GM23338 (cell line): ENCODE results near the gene KLK12. TPM values are rescaled to one million over a fixed set of nuclear protein-coding genes. Genes with fewer than 3 reads are reported as not detected.
A peak's percentile ranks its signal among the peaks of the same experiment; 100 is the strongest.

Source experiments
- ATAC-seq: fragments of 200-7000 bp; cut with Tn5 transposase; 3 replicates; pipeline ENCODE4 v1.9.1; 2020
- DNase-seq: peaks from one replicate; pipeline ENCODE4 v3.0.0-alpha.2; 2015; ENCODE audit warnings: low spot score
- H2AFZ ChIP-seq: fragments of 200-600 bp; sonication (generic); 2 replicates; pipeline ENCODE4 v1.8.0; 2016; ENCODE audit warnings: antibody characterized with exemption, mild to moderate bottlenecking, moderate library complexity
- H3F3A ChIP-seq: fragments of 200-600 bp; sonication (generic); replicated peaks from 2 replicates; pipeline ENCODE4 v1.8.0; 2017; ENCODE audit warnings: antibody characterized with exemption, mixed run types, low read depth
- H3K27ac ChIP-seq: fragments of 200-600 bp; sonication (generic); 2 replicates; pipeline ENCODE4 v1.6.1; 2016; ENCODE audit warnings: low read depth
- H3K27me3 ChIP-seq: fragments of 200-600 bp; sonication (generic); 2 replicates; pipeline ENCODE4 v1.8.0; 2016; ENCODE audit warnings: mild to moderate bottlenecking, mixed run types, moderate library complexity; ENCODE audit not compliant: insufficient read depth
- H3K36me3 ChIP-seq: fragments of 200-600 bp; sonication (generic); 2 replicates; pipeline ENCODE4 v1.8.0; 2016; ENCODE audit warnings: mild to moderate bottlenecking; ENCODE audit not compliant: insufficient read depth
- H3K4me1 ChIP-seq: fragments of 200-600 bp; sonication (generic); 2 replicates; pipeline ENCODE4 v1.8.0; 2016; ENCODE audit warnings: mild to moderate bottlenecking, moderate library complexity; ENCODE audit not compliant: insufficient read depth
- H3K4me2 ChIP-seq: fragments of 200-600 bp; sonication (generic); 2 replicates; pipeline ENCODE4 v1.7.1; 2017; ENCODE audit warnings: mixed run types
- H3K4me3 ChIP-seq: fragments of 200-600 bp; sonication (generic); 2 replicates; pipeline ENCODE4 v1.6.1; 2016; ENCODE audit warnings: mixed run types
- H3K79me2 ChIP-seq: fragments of 200-600 bp; sonication (generic); replicated peaks from 2 replicates; pipeline ENCODE4 v1.8.0; 2017; ENCODE audit warnings: mild to moderate bottlenecking; ENCODE audit not compliant: insufficient read depth
- H3K9me2 ChIP-seq: fragments of 200-600 bp; sonication (generic); 2 replicates; pipeline ENCODE4 v1.8.0; 2017; ENCODE audit not compliant: insufficient read depth
- H4K20me1 ChIP-seq: fragments of 200-600 bp; sonication (generic); replicated peaks from 2 replicates; pipeline ENCODE4 v1.8.0; 2017; ENCODE audit warnings: mild to moderate bottlenecking; ENCODE audit not compliant: insufficient read depth
- H3K27ac Mint-ChIP-seq: 2 replicates; pipeline ENCODE4 v1.8.0; 2020; ENCODE audit warnings: inconsistent platforms, mild to moderate bottlenecking, moderate library complexity, mixed read lengths
- H3K27me3 Mint-ChIP-seq: 3 replicates; pipeline ENCODE4 v1.8.0; 2022; ENCODE audit warnings: low read depth, mild to moderate bottlenecking, moderate library complexity, mixed read lengths, inconsistent platforms; ENCODE audit not compliant: insufficient read depth, poor library complexity
- H3K36me3 Mint-ChIP-seq: 3 replicates; pipeline ENCODE4 v1.8.0; 2021; ENCODE audit warnings: low read depth, mild to moderate bottlenecking, inconsistent platforms, moderate library complexity, mixed read lengths
- H3K4me1 Mint-ChIP-seq: 3 replicates; pipeline ENCODE4 v1.8.0; 2020; ENCODE audit warnings: mild to moderate bottlenecking, inconsistent platforms, mixed read lengths
- H3K4me3 Mint-ChIP-seq: 3 replicates; pipeline ENCODE4 v1.8.0; 2021; ENCODE audit warnings: moderate library complexity, mild to moderate bottlenecking, inconsistent platforms, mixed read lengths
- H3K9me3 Mint-ChIP-seq: 3 replicates; pipeline ENCODE4 v1.8.0; 2020; ENCODE audit warnings: moderate library complexity, mild to moderate bottlenecking, inconsistent platforms, mixed read lengths
- CREB1 ChIP-seq: fragments of 250-450 bp; sonication (Bioruptor Pico); IDR thresholded peaks from 2 replicates; pipeline ENCODE4 v1.5.0; 2020; ENCODE audit warnings: low read depth, mild to moderate bottlenecking, moderate library complexity
- ETS1 ChIP-seq: IDR thresholded peaks from 2 replicates; pipeline ENCODE4 v1.6.1; 2016; ENCODE audit warnings: antibody characterized with exemption
- EZH2 ChIP-seq: fragments of 200-600 bp; sonication (generic); IDR thresholded peaks from one replicate; pipeline ENCODE4 v1.8.0; 2017; ENCODE audit warnings: antibody characterized with exemption, mild to moderate bottlenecking, low read depth; ENCODE audit not compliant: unreplicated experiment
- EZH2phosphoT487 ChIP-seq: fragments of 200-600 bp; sonication (generic); IDR thresholded peaks from one replicate; pipeline ENCODE4 v1.8.1; 2018; ENCODE audit warnings: antibody characterized with exemption; ENCODE audit not compliant: unreplicated experiment
- JUNB ChIP-seq: IDR thresholded peaks from one replicate; pipeline ENCODE4 v1.6.1; 2016; ENCODE audit warnings: antibody characterized with exemption; ENCODE audit not compliant: unreplicated experiment
- NANOG ChIP-seq: IDR thresholded peaks from 2 replicates; pipeline ENCODE4 v1.6.1; 2016; ENCODE audit warnings: antibody characterized with exemption, borderline replicate concordance
- POLR2AphosphoS5 ChIP-seq: IDR thresholded peaks from 2 replicates; pipeline ENCODE4 v1.6.1; 2016; ENCODE audit warnings: antibody characterized with exemption, low read depth
- REST ChIP-seq: IDR thresholded peaks from one replicate; pipeline ENCODE4 v1.6.1; 2018; ENCODE audit warnings: antibody characterized with exemption; ENCODE audit not compliant: unreplicated experiment
- ZNF114 ChIP-seq: fragments of 250-450 bp; sonication (Bioruptor Pico); IDR thresholded peaks from 2 replicates; pipeline ENCODE4 v1.5.0; 2020; ENCODE audit warnings: mild to moderate bottlenecking, moderate library complexity
- ZNF331 ChIP-seq: fragments of 250-450 bp; sonication (Bioruptor Pico); IDR thresholded peaks from 2 replicates; pipeline ENCODE4 v1.5.0; 2020; ENCODE audit warnings: low read depth, mild to moderate bottlenecking, moderate library complexity
- ZNF462 ChIP-seq: fragments of 250-450 bp; sonication (Bioruptor Pico); IDR thresholded peaks from 2 replicates; pipeline ENCODE4 v1.5.0; 2020; ENCODE audit warnings: mild to moderate bottlenecking, moderate library complexity
- polyA plus RNA-seq: library from polyadenylated mRNA; unstranded; fragments of >200 nt; fragmentation: Nextera tagmentation; extraction: Ambion mirVana; gene quantifications from 2 replicates; pipeline ENCODE4 v1.2.1, GENCODE V29; 2016
- total RNA-seq: library from RNA; depleted of rRNA; stranded (reverse); fragments of >200 nt; shearing (Covaris generic); gene quantifications from 2 replicates; pipeline ENCODE4 v1.2.3, GENCODE V29; 2014

Gene KLK12
- total and polyA plus RNA-seq, 2 experiments from 2014 or later = not detected

- TF ChIP-seq REST = no peak
Measured at GRCh38 chr19:50981587-50982146, 53.1 kb downstream of the KLK12 start (continued).

- Mint-ChIP-seq H3K36me3 (no peaks in the 10 kb centered on the region; the same call in 2 of the 3 replicates), H3K4me1 (peaks cover 30% of the 10 kb centered on the region), H3K27me3 (peaks cover 3% of the 10 kb centered on the region), H3K4me3 (no peak overlapping the region), H3K9me3 (peaks cover 2% of the 10 kb centered on the region; the same call in 2 of the 3 replicates), H3K27ac (no peak overlapping the region)
- Histone ChIP-seq H3K9me2 (no peaks in the 10 kb centered on the region), H4K20me1 (no peaks in the 10 kb centered on the region), H3K36me3 (no peaks in the 10 kb centered on the region), H3K4me3 (no peak overlapping the region), H3F3A (no peaks in the 10 kb centered on the region), H3K79me2 (no peaks in the 10 kb centered on the region), H2AFZ (no peak overlapping the region), H3K27ac (no peak overlapping the region), H3K4me2 (no peak overlapping the region), H3K4me1 (peaks cover 16% of the 10 kb centered on the region), H3K27me3 (peaks cover 18% of the 10 kb centered on the region)
- ATAC-seq = no peak
- peak; percentile 26 for DNase-seq
- TF ChIP-seq CREB1 = no peak
- no peak for TF ChIP-seq EZH2
- TF ChIP-seq ZNF331 (CRISPR knock-in tag) = no peak
- no peak for TF ChIP-seq JUNB
- TF ChIP-seq NANOG = no peak
- no peak for TF ChIP-seq ETS1
- TF ChIP-seq REST = no peak
- TF ChIP-seq ZNF462 (CRISPR knock-in tag) = no peak
- TF ChIP-seq POLR2AphosphoS5 = no peak
- TF ChIP-seq ZNF114 (CRISPR knock-in tag) = no peak
- no peak for TF ChIP-seq EZH2phosphoT487
Measured at GRCh38 chr19:50980208-50980607, 54.6 kb downstream of the KLK12 start.
